ENCODE measurements around the gene PHF20. TPM values are rescaled to one million over a fixed set of nuclear protein-coding genes. Genes with fewer than 3 reads are reported as not detected.
A peak's percentile ranks its signal among the peaks of the same experiment; 100 is the strongest.
"Not testable (repeated sequence)": the region's sequence is repeated elsewhere in the genome, so short reads cannot be mapped to it uniquely, and the experiment has no call there.

The PHF20 gene
- total RNA-seq, 1 donor from 2014 or later: 53.0 TPM

DNA sequence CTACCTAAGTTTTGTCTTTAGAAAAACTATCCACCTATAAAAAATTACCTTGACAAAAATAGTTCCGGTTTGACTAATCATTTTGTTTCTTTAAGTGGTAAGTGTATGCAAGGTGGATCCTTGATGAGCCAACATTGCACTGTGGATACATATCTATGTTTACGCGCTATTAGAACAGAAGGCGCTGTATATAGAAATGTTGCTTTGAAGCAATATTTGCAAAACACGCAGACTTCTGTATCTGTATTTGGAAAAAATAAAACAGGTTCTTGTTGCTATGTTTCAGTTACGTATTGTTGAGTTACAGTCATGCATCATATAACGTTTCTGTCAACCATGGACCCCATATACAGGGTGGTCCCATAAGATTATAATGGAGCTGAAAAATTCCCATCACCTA, 178.3 kb downstream of the PHF20 start:
- TF ChIP-seq, protein P1, sequence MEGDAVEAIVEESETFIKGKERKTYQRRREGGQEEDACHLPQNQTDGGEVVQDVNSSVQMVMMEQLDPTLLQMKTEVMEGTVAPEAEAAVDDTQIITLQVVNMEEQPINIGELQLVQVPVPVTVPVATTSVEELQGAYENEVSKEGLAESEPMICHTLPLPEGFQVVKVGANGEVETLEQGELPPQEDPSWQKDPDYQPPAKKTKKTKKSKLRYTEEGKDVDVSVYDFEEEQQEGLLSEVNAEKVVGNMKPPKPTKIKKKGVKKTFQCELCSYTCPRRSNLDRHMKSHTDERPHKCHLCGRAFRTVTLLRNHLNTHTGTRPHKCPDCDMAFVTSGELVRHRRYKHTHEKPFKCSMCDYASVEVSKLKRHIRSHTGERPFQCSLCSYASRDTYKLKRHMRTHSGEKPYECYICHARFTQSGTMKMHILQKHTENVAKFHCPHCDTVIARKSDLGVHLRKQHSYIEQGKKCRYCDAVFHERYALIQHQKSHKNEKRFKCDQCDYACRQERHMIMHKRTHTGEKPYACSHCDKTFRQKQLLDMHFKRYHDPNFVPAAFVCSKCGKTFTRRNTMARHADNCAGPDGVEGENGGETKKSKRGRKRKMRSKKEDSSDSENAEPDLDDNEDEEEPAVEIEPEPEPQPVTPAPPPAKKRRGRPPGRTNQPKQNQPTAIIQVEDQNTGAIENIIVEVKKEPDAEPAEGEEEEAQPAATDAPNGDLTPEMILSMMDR (conservative IDR thresholded peaks at IDR 0.05): no peak
- DNase-seq (ENCODE audit: low read depth, low spot score): no peak
- Mint-ChIP-seq H3K9me3 (no peaks in the 10 kb centered on the region), H3K27me3 (ENCODE audit: low read depth) (no peaks in the 10 kb centered on the region), H3K27ac (ENCODE audit: unreplicated experiment) (no peak overlapping the region), H3K36me3 (ENCODE audit: low read depth) (peaks cover 8% of the 10 kb centered on the region), H3K4me1 (peaks cover 18% of the 10 kb centered on the region), H3K4me3 (no peak overlapping the region)

DNA sequence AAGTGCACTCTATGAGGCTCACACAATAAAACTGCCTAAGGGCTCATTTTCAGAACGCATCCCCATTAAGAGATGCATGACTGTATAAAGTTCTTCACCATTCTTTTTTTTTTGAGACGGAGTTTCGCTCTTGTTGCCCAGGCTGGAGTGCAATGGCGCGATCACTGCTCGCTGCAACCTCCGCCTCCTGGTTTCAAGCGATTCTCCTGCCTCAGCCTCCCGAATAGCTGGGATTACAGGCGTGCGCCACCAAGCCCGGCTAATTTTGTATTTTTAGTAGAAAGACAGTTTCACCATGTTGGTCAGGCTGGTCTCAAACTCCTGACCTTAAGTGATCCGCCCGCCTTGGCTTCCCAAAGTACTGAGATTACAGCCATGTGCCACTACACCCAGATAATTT, 180.3 kb downstream of the PHF20 start:
- not testable (repeated sequence) for H3K27ac Mint-ChIP-seq (ENCODE audit: unreplicated experiment)

DNA sequence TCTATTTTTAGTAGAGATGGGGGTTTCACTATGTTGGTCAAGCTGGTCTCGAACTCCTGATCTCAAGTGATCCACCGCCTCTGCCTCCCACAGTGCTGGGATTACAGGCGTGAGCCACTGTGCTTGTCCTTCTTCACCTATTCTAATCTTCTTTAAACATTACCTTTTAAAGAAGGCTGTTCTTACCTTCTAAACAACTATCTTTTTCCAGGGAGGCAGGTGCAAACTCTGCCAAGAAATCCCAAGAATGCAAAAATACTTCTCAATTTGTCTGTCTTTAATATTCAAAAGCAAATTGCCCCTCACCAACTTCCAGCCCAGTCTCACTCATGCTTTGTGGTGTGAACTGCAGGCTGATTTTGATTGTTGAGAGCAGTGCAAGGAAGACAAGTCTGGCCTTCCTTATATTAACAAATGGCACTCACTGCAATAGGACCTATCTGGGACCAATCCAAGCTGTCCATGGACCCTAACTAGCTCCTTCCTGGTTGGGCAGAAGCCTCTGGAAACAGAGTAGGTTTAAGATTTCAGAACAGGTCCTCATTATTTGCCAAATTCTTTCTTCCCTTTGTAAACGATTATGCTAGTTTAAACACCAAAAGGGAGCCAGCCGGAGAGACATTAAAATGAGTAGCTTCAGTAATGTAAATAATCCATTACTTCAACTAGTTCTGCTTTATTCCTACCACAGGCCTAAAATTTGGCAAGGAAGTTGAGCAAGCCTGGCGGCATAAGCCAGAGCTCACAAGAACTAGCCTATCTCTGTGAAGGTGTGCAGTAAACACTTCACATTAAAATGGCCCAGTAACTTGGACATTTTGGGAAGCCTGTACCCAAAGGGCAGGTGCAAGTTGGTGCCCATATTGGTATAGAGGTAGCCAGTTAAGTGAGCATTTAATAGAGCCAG, 180.9 kb downstream of the PHF20 start:
- H3K27ac Mint-ChIP-seq (ENCODE audit: unreplicated experiment): peak overlapping the region; percentile 97
- H3K27me3 Mint-ChIP-seq (ENCODE audit: low read depth): no peaks in the 10 kb centered on the region
- no peaks in the 10 kb centered on the region for H3K9me3 Mint-ChIP-seq

More for the DNA sequence above, 180.3 kb downstream of the PHF20 start:
- Mint-ChIP-seq H3K4me3 (peak overlapping the region; percentile 100), H3K4me1 (peaks cover 21% of the 10 kb centered on the region)
- DNase-seq (ENCODE audit: low read depth, low spot score); H3K9me3 Mint-ChIP-seq; H3K36me3 Mint-ChIP-seq (ENCODE audit: low read depth); H3K27me3 Mint-ChIP-seq (ENCODE audit: low read depth): not testable (repeated sequence)

DNA sequence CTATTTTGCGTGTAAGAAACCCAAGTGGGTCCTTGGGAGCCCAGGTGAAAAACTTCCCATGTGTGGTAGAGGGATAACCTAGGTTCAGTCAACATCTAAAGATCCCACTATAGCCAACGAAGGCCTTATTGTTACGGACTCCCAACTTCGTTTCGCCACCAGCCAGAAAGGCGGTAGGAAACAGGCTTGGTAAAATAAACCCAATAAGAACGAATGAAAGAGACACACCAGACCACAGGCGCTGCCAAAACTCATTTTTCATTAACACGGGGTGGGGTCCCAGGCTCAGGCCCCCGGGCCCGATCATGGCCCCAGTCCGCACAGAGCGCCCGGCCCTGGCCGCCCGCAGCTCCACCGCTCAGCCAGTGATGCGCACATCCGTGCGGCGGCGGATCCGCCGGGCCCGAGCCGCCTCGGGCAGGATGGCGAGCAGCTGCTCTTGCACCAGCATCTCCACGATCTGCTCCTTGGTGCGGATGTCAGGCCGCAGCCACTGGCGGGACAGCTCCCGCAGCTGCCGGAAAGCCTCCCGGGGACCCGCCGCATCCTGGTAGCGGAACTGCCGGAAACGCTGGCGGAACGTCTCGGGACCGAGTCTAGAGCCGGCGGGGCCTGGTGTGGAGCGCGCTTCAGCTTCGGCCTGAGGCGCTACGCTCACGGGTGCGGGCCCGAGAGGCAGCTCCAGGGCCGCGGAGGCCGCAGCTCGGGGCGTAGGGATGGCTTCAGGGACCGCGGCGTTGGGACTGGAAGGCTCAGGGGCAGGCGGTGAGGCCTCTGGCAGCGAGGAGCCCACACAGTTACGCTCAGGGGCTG, 181.8 kb downstream of the PHF20 start:
- Mint-ChIP-seq H3K27me3 (ENCODE audit: low read depth) (no peaks in the 10 kb centered on the region), H3K36me3 (ENCODE audit: low read depth) (peaks cover 5% of the 10 kb centered on the region), H3K4me3 (peak overlapping the region; percentile 100), H3K27ac (ENCODE audit: unreplicated experiment) (peak overlapping the region; percentile 99), H3K4me1 (peaks cover 21% of the 10 kb centered on the region), H3K9me3 (no peaks in the 10 kb centered on the region)
- TF ChIP-seq, protein P1 (conservative IDR thresholded peaks at IDR 0.05): no peak
- DNase-seq (ENCODE audit: low read depth, low spot score): peak; percentile 32

More for the DNA sequence above, 180.9 kb downstream of the PHF20 start:
- DNase-seq (ENCODE audit: low read depth, low spot score): no peak
- Mint-ChIP-seq H3K36me3 (ENCODE audit: low read depth) (peaks cover 5% of the 10 kb centered on the region), H3K4me3 (peak overlapping the region; percentile 100), H3K4me1 (peaks cover 21% of the 10 kb centered on the region)
- TF ChIP-seq, protein P1 (conservative IDR thresholded peaks at IDR 0.05): no peak

DNA sequence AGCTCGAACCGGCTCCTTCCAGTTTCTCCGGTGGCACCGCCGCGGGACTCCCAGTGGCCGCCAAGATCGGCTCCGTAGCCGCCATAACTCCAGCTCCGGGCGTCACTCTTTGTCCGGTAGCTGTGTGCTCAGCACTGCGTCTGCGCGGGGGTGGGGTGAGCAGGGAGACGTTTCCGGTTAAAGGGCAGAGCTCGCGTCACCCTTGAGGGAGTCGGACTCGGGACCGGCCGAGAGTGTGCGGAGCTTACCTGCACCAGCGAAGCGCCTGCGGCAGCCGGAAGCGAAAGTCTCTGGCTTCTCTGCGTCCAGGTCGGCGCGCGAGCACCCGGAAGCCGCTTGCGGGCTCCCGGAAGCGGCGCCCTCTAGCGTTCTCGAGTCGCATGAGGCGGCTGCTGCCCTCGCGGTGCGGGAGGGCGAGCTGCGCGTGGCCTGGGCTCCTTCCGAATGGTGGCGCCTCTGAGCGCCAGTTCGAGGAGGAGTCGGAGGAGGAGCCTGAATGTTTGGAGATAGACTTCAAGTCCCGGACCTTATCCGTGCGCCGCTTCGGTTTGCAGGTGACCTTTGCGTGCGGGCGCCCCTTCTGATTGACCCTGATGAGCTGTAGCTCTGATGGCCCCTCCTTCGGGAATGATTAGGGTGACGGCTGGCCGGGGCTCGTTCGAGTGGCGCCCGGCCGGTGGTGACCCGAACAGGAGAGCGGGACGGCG, 182.5 kb downstream of the PHF20 start, which contains the start of gene SCAND1:
Gene SCAND1 (minus strand): TSS at position 303 of the 707 bp plus-strand sequence. CDS start 218 bp downstream, at position 85.
- peak within 1 kb of the TSS; percentile 100 for H3K27ac Mint-ChIP-seq (ENCODE audit: unreplicated experiment)
- peak; percentile 96 for DNase-seq (ENCODE audit: low read depth, low spot score)
- H3K4me1 Mint-ChIP-seq: peaks cover 21% of the 10 kb centered on the region
- peaks cover 3% of the 10 kb centered on the region for H3K36me3 Mint-ChIP-seq (ENCODE audit: low read depth)
- H3K4me3 Mint-ChIP-seq: peak within 1 kb of the TSS; percentile 100
- TF ChIP-seq, protein P1 (conservative IDR thresholded peaks at IDR 0.05): peak; percentile 99
- H3K27me3 Mint-ChIP-seq (ENCODE audit: low read depth): no peaks in the 10 kb centered on the region
- H3K9me3 Mint-ChIP-seq: peaks cover 2% of the 10 kb centered on the region
